GM18526 (cell line): ENCODE data around the gene EPN1.
"Not testable (repeated sequence)": the region's sequence is repeated elsewhere in the genome, so short reads cannot be mapped to it uniquely, and the experiment has no call there.

ENCODE experiments used
- POLR2A ChIP-seq: IDR thresholded peaks from 3 replicates; pipeline ENCODE4 v1.6.1; 2011; ENCODE audit not compliant: insufficient read length; ENCODE audit errors: extremely low read depth

The EPN1 gene

DNA sequence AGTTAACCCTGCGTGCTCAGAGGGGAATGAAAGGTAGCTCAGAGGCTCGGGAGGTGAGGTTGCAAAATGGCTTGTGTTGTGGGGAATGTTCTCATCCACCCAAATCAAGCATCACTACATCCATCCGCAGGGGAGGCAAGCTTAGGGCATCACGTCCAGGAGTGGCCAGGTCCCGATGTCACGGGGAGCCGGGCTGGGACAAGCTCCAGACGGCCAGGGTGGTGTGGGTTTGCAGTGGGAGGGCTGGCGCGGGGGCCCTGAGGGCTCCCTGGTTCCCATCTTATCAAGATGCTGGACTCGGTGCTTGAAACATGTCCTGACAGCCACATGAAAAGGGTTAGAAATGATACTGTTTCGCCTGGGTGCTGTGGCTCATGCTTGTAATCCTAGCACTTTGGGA is 25.8 kb downstream of the EPN1 start:
- no peak for TF ChIP-seq POLR2A

DNA sequence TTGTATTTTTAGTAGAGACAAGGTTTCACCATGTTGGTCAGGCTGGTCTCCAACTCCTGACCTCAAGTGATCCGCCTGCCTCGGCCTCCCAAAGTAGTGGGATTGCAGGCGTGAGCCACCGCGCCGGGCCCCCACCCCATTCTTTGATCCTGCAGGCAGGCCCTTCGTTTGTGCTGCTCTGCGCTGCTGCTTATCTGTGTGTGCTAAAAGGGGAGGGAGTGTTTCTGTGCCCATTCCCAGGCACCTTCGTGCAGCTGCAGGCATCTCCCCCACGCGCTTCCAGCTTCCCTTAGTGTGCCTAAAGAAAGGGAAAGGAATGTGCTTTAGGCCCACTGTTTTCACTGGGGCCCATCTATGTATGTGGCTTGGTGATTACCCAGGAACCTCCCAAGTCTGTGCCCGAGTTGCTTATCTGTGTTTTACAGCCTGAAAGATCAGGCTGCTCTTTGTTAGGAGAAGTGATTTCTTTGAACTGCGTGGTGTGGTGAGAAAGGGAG is 27.2 kb downstream of the EPN1 start:
- TF ChIP-seq POLR2A: no peak

DNA sequence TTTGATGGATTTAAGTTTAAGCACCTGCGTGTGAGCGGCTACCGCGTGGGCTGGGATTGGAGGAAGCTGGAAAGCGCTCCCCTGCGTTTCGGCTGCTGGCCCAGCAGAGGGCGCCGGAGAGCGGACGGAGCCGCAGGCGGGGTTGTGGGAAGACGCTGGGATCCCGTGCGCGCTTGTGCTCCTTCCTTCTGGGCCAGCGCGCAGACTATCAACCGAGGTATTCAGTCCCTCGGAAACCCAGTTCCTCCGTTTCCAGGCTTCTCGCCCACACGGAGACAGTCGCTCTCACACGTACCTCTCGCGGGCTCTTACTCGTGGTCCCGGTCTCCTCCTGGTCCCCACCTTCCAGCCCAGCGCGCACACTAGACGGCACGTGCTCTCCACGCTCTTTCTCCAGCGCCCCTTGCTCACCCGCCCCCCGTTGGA is 28.8 kb downstream of the EPN1 start:
- no peak for TF ChIP-seq POLR2A

DNA sequence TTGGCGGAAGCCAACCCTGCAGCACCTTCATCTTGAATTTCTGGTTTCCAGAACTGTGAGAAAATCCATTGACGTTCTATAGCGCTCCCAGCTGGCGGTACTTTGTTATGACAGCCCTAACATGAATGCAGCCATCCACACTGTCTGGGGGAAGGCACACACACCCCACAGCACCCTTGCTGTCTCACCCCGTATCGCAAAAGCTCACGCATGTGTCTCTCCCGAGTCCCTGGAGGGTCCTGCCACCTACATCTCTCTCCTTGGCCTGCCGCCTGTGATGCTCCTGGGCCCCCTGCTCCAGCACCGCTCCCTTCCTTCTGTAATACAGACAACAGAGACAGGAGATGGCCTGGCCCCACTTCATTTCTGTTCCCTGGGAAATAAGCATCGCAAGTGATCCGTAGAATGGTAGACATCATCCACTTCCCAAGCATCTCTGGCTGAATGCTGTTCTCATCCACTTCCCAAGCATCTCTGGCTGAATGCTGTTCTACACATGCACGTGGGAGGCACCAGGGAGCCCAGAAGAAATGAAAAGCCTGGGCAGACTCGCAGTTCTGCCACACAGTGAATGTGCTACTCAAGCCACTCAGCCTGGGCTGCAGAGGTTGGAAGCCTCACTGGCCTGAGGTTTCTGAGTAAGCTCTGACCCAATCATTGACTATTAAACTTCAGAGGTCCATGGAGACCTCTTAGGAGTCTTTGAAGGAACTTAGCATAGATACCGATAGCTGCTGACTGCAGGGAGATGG is 29.6 kb downstream of the EPN1 start:
- TF ChIP-seq POLR2A: no peak

DNA sequence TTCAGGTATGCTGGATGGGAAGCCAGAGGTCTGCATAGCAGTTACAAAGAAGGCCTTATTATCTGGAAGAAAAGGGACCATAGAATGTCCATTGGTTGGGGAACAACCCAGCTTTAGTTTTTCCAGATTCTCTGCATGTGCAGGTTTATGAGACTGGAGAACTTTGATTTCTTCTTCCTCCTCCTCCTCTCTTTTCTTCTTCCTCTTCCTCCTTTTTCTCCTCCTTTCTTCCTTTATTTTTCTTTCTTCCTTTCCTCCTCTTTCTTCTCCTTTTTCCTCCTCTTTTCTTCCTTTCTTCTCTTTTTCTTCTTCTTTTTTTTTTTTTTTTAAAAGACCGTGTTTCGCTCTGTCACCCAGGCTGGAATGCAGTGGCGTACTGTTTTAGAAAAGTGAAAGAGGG is 30.9 kb downstream of the EPN1 start:
- no peak for TF ChIP-seq POLR2A

DNA sequence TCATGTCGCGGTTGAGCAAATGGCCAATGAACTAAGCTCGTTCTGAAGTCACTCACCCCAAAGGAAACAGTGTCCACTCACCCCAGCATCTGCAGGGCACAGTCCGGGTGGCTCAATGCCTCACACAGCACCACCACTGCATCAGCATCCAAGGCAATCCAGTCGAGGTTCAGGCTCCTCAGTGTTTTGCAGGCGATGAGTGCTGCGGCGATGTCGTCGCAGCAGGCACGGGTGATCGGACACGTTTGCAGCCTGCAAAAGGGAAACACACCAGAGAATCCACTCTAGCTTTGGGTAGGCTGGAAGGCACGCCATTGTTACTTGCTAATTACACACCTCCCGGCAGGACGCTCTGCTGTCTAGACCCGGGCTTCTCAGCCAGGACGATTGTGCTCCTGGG is 36.7 kb downstream of the EPN1 start:
- TF ChIP-seq POLR2A: no peak

DNA sequence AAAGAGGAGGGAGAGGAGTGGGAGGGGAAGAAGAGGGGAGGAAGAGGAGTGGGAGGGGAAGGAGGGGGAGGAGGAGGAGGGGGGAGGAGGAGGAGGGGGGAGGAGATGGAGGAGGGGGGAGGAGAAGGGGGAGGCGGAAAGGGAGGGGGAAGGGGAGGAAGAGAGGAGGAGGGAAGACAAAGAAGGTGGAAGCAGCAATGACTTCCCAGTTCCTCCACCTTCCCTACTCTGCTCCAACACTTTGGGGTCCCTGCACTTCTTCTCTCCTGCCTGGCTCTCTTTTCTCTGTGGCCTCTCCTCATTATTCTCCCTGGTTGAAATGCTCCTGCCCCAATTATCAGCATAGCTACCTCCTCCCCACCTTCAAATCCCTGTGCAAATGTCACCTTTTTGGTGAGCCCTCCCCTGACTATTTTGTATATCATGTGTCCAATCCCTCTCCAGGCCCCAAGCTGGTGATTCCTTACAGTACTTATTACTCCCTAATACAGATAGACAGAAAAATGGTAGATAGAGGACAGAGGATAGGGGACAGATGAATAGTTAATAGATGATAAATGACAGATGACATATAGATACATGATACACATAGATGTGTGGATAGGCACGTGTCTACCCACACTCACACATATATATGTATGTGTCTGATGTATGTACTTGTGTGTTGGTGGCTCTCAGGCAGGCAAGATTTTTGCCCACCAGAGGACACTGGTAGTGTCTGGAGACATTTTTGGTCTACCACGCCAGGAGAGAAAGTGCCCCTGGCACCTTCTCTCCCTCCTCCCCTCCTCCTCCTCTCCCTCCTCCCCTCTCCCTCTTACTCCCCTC is 38.0 kb downstream of the EPN1 start:
- TF ChIP-seq POLR2A: no peak

DNA sequence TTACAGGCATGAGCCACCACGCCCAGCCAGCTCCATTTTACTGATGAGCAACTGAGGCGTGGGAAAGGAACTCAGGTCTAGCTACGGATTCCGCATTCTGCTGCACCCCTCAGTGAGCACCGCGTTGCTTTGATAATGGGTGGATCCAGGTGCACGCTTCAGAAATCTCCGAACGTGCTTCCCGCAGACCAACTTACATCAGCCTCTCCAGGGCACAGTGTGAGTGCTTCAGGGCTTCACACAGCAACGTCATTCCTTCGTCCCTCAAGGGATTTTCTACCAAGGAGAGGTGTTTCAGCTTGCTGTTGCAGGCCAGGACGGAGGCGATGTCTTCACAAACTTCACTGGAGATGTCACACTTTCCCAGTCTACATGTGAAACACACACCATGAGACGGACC is 41.5 kb downstream of the EPN1 start:
- TF ChIP-seq POLR2A: no peak

DNA sequence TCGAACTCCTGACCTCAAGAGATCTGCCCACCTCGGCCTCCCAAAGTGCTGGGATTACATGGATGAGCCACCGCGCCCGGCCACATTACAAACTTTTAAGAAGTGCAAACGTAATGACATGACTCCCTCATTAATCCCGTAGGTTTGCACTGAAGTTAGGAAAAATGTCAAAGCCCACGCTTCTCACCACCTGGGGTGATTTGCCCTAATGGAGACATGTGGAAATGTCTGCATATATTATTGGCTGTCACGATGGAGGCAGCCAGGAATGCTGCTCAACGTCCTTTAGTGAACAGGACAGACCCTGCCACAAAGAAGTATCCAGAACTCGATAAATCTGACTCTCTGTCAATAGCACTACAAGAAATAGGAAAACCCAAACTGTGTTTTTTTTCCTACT is 42.2 kb downstream of the EPN1 start:
- no peak for TF ChIP-seq POLR2A

DNA sequence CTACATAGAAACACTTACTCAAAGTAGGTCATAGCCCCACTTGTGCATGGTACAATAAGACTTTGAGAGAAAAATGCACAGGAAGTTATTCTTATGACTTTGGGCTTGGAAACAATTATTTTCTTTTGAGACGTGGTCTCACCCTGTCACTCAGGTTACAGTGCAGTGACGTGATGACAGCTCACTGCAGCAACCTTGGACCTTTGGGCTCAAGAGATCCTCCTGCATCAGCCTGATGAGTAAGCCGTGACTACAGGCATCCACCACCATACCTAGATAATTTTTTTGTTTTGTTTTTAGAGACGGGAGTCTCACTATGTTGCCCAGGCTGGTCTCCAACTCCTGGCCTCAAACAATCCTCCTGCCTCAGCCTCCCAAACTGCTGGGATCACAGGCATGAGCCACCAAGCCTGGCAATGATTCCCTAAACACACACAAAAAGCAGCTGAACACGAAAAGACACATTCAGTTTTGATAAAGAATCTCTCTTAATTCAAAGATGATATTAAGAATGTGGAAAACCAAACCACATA is 45.3 kb downstream of the EPN1 start:
- TF ChIP-seq POLR2A: no peak

DNA sequence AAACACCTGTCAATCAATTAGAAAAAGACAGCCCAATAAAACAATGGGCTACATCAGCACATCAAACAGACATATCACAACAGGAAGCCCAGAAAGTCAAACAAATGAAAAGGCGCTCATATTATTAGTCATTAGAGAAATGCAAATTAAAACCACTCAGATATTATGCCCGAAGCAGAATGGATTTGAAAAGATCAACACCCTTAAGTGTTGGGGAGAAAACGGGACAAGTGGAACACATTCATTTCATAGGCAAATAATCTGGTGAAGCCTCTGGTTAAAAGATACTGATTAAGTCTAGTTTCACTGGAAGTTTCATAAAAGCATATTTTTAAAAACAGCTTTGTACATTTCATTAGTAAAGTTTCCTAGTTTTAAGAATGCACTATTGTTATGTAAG is 45.8 kb downstream of the EPN1 start:
- TF ChIP-seq POLR2A: no peak

DNA sequence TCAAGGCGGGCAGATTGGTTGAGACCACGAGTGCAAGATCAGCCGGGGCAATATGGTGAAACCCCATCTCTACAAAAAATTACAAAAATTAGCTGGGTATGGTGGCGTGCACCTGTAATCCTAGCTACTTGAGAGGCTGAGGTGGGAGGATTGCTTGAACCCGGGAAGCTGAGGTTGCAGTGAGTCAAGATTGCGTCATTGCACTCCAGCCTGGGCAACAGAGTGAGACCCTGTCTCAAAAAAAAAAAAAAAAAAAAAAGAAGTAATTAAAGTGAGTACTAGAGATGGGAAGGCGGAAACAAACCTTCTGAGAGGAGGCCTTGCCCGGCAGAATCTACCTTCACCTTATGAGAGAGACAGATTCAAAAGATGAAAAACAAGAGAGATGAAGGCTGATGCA is 48.5 kb downstream of the EPN1 start:
- no peak for TF ChIP-seq POLR2A

DNA sequence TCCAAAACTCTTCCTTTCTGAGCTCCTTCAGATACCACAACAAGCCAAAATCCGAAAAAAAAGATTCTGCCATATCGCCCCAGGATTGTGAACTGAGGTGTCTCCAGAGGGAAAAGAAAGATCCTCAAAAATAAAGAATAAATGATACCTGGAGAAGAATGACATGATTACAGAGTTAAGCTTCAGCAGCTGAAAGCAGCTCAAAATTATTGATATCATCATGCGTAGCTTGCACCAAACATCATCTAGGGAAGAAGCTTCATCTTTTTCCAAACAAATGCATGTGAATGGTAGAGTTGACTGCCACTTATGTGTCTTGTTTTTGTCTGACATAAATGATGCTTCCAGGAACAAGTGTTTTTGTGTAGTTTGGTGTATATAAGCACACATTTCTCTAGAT is 63.3 kb downstream of the EPN1 start, which contains the start of gene NLRP9:
NLRP9 (minus strand) TSS at position 101 of the 400 bp plus-strand sequence; CDS start at position 73, 28 bp downstream.
- TF ChIP-seq POLR2A: no peak

DNA sequence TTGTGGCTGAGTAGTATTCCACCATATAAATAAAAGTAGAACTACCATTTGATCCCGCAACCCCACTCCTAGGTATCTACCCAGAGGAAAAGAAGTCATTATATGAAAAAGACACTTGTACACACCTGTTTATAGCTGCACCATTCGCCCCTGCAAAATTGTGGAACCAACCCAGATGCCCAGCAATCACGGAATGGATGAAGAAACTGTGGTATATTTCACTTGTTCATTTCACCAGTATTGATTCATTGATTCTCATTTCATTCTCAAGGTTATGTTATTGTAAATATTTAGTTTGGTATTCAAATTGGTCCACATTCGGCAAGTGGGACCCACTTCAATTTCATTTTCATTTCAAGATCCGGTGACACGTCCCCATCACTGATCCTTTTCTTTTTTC is 75.7 kb downstream of the EPN1 start:
- no peak for TF ChIP-seq POLR2A

DNA sequence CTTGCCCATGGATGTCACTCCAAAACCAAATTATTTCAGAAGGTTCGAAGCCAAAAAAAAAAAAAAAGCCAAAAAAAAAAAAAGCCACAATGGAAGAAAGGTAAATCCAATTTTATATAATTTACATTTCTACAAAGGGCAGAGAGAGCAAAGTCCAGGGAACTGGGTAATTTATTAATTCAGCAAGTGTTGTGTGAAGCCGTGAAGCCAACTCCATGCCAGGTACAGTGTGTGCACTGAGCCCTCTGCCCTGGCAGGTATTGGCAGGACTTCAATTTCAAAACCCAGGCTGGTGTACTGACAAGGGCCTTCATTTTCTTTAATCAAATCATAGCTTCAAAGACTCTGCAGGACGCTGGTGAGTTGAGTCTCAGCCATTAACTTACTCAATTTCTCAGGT is 78.4 kb downstream of the EPN1 start:
- TF ChIP-seq POLR2A: no peak

DNA sequence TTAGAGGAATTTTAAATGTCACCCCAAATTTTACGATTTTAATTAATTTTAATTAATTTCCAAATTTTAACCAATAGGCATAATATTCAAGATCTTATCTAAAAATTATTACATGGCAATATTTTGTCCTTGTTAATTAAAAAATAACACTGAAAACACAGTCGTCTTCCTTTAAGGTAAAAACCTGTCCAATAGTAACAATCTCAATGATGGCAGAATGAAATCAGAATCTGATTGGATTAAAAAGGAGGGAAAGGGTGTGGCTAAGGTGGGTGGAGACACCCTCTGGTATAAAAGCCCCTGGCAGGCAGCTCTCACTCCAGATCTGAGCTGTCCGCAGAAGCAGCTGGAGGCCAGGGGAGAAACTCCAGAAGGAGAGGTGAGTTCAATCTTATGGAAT is 83.8 kb downstream of the EPN1 start, which contains the start of gene RFPL4A:
RFPL4A (plus strand) TSS at position 301 of the 400 bp plus-strand sequence. CDS start 2,704 bp downstream, outside the sequence.
- TF ChIP-seq POLR2A: not testable (repeated sequence)
